ACHN (cell line): ENCODE results near the gene IRX4.

ENCODE experiments used
- DNase-seq: peaks from one replicate; pipeline ENCODE4 v3.0.0-alpha.2; 2015
- in situ Hi-C: cut with HindIII; loops from 2 replicates; pipeline ENCODE4 v1.10.0; 2017; ENCODE audit warnings: low sequenced_read_pairs, low pct_ligation_motif_present, low pct_unique_long_range_greater_than_20kb

IRX4 gene

DNA sequence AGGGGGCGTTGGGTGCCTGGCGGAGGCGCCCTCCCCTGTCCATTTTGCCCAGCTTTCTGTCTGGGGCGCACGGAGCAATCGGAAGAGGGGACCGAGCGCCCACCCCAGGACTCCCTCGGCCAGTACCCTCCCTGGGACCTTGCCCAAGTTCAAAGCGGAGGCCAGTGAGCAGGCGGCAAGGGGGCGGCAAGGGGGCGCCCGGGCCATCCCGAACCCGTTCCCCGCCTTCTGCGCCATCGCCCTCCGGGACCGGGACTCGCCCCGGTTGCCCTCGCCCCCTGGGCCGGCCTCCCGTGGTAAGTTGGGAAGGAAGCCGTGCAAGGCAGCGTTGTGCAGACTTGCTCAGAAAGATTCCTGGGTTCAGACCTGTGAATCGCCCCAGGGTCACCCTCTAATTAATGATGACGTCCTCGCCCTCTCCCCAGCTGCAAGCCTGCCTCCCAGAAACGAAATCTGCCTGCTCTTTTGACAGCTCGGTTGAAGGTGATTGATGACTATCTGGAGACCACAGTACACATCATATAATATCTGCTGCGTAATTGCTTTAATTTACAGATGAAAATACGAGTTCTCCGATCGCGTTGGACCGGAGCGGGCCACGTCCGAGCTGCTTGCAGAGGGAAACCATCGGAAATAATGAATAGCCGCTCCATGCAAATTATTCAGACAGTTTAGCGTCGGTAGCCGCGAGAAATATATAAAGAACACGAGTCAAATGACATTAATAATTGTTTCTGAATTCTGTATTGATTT lies 1.4 kb upstream of the IRX4 start:
- in situ Hi-C loops: no loop called here
- DNase-seq: no peak

DNA sequence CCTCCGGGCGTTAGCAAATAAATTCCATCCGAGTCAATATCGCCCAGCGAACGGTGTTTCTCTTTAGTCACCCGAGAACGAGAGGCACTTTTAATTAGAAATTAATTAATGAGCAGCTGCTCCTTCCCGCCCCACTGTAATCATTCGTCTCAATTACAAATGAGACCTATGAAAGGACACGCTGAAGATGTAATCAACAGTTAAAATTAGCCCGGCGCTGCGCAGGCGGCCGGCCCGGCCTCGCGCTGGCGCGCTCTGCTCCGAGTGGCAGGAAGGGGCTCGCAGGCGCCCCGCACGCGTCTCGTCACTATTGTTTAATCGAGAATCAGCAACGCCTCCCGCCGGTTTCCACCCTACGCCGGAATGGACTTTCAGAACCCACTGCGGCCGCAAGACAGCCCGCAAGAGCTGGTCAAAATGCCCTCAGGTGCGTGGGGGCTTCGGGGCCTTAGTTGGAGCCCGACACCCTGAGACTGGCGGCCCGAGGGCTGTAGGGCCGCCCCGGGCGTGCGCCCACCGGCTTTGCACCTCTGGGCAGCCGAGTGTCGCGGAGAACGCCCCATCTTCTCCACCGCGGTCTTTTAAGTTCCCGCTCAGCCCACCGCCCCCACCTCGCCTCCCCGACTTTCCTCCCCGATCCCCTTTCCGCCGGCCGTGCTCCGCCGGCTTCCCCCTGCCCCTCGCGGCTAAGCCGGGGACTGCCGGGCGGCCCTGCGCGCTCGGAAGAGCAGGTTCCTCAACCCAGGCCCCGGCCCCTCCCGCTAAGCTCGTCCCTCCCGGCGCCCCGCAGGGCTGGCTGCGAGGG lies 597 bp upstream of the IRX4 start:
- DNase-seq: no peak
- in situ Hi-C loops: no loop called here

DNA sequence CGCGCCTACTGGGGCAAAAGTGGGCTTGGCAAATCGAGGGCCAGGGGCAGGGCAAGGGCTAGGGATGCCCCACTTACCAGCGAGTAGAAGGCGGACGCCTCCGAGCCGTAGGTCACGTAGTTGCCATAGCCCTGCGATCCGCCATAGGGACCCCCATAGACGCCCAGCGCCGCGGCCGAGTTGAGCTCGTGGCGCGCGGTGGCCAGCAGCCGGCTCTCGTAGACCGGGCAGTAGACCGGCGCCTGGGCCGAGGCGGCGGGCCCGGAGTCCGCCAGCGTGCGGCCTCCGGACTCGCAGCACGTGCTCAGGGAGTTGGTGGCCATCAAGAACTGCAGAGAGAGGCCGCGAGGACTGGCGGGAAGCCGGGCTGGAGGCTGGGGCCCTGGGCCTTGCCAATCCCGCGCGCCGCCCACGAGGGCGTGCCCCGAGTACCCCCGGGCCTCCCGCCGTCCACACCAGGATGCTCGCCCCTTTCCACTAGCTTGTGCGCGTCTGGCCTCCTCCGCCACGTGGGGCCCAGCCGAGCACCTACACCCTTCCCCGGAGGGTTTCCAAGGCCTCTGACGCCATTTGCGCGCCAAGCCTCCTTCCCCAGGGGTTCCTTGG lies 891 bp downstream of the IRX4 start:
- in situ Hi-C loops: no loop called here
- no peak for DNase-seq

DNA sequence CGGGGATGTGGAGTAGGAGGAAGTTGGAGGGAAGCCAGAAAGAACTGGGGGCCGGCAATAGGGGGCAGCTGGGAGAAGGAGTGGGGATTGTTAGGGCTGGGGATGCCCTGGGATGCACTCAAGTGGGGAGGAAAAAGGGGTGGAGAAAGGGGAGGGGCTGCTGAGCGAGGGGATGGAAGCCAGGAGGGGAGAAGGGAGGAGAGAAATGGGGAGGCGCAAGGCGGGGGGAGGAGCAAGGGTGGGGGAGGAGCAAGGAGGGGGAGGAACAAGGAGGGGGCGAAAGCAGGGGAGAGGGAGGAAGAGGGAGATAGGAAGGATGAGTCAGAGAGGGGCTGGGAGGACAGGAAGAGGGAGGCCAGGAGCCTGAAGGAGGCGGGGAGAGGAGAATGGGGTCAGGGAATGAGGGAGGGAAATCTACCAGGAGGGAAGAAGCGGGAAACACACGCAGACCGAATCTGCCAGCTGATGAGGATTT lies 1.6 kb downstream of the IRX4 start:
- peak; percentile 14 for DNase-seq
- in situ Hi-C loops: no loop called here

DNA sequence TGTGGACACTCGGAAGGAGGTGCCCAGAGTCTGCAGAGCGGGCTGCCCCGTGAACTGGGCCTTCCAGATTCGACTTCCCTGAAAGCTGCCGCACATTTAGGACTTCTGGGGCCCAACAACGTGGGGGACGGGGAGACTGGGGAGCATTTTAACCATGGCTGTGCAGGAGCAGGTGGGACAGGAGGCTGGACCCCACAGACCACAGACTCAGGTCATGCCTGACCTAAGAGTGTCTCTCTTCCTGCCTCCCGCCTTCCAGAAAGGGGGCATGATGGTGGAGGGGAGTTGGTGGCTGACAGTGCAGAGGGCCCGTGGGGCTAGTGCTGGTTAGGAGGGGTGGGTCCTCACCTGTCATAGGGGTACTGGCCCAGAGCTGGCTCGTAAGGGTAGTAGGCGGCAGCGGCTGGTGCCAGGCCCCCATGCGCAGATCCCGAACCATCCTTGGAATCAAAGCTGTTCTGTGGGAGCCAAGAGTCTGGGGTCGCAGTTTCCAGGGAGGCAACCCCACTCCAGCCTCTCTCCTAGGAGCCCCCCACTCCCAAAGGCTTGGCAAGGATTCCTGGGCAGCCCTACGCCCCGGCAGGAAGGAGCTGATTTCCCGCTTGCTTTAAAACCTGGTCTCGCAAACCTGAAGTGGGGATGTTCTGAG lies 2.2 kb downstream of the IRX4 start:
- in situ Hi-C loops: no loop called here

DNA sequence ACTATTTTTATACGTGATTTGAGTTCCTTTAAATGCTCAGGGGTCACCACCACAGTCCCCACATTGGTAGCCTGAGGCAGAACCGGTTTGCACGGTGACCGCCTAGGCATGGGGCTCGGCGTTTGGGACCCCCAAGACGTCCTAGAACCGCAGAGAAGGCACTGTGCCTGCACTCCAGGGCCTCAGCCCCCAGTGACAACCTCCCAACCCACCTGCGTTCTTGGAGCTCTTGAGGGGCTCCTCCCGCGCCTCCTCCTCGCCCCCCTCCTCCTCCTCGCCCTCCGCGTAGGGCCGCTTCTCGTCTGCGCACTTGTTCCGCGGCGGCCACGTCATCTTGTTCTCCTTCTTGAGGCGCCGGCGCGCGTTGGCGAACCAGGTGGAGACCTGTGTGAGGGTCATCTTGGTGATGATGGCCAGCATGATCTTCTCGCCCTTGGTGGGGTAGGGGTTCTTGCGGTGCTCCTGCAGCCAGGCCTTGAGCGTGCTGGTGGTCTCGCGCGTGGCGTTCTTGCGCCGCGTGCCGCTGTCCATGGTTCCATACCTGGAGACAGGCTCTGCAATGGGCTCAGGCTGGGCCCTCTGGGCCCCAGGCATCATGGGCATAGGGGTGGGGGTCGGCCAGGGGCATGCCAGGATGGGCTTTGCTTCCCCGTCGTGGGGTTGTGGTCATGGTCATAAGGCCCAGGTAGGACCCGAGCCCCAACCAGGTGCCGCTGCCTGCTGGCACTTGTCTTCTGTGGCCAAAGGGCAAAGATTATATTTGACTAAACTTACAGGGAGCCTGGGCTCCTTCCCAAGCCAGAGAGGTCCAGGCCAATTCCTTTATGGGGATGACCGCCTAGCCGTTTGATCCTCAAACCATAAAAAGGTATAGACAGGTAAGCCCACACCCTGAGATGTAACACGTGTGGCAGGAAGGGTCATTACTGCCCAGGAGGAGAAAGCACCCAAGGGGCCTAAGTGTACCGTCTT lies 3.1 kb downstream of the IRX4 start:
- DNase-seq: no peak
- in situ Hi-C loops: no loop called here

More for the DNA sequence above, 2.2 kb downstream of the IRX4 start:
- no peak for DNase-seq

DNA sequence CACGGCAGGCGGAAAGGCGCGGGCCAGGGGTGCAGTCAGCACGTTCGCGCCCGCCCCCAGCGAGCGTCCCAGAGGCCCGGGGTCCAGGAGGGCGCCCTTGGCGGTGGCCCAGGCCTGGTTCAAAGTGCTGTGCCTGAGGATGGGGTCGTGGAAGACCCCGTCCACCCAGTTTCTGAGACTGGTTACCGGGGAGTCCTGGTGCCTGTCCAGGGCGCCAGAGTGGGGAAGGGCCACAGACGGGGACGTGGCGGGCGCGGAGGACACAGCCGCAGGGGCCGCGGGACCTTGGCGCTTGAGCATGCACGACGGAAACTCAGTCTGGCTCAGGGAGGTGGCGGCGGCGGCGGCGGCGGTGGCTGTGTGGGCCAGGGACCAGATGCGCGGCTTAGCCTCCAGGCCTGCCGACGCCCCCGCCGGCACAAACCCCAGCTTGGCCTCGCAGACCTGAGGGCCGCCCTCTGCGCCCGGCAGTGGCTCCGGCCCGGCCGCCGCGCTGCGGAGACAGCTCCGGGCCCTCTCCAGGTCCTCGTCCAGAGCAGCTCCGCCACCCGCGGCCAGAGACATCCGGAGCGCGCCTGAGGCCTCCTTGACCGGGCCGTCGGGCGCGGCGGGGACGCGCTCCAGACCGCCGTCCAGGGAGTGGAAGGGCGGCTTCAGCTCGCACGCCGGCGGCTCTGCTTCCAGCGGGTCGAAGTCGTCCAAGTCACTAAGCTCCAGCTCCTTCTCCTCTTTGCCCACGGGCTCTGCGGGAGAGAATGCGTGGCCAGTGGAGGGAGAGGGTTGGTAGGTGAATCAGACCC lies 4.5 kb downstream of the IRX4 start:
- in situ Hi-C loops: no loop called here
- DNase-seq: no peak

DNA sequence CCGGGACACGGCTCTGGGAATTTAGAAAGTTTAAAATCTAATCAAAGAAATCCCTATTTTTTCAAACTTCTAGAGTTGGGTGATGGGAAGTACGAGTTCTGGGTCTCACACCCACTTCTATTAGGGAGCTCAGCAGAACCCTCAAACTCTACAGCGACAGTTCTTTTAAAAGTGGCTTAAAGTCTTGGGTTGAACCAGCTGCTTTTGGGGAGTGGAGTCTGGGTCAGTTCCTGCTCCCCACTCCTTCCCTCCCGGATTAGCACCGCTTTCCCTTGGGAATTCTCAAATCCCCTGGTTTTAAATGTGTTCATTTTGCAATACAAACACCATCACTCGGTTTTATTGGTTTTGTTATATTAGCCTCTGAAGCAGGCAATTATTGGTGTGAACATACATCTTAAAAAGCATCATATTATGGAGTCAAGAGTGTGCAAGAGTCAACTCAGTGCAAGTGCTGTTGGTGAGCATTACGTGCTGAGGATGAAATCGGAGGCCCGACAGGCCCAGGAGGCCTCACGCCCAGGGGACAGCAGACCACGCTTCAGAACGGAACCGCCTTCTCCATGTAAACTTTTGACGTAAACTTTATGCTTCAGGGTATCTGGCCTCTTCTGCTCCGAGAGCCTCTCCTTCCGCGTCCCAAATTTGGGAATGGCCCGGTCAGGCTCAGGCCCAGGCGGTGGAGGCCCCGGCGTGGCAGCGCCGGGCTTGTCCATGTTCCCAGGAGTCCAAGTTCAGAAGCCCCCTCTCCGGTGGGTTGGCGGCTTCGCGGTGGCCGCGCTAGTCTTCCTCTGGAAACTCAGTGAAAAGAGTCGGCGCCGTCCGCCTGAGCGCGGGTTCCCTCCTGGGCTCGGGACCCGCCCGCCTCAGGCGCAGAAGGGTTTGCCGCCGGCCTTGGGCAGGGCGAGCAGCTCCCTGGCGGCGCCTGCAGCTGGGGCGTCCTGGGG lies 5.3 kb downstream of the IRX4 start:
- DNase-seq: no peak
- in situ Hi-C loops: no loop called here

DNA sequence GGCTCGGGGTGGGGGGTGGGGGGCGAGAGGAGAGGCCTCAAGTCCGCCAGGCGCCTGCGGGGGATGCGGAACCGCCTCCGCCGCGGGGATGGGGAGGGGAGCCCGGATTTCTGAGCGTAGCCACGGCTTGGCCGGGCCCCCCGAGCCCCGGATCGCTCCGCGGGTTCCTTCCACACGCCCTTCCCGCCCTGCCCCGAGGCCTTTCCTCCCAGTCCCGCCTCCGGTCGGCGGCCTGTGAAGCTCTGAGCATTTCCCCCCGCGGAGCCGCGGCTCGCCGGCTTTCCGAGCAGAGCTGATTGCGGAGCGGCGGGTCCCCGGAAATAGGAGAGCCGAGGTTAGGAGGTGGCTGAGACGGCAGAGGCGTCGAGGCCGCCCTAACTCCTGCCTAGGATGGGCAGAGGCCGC lies 6.1 kb downstream of the IRX4 start:
- DNase-seq: no peak
- in situ Hi-C loops: no loop called here

DNA sequence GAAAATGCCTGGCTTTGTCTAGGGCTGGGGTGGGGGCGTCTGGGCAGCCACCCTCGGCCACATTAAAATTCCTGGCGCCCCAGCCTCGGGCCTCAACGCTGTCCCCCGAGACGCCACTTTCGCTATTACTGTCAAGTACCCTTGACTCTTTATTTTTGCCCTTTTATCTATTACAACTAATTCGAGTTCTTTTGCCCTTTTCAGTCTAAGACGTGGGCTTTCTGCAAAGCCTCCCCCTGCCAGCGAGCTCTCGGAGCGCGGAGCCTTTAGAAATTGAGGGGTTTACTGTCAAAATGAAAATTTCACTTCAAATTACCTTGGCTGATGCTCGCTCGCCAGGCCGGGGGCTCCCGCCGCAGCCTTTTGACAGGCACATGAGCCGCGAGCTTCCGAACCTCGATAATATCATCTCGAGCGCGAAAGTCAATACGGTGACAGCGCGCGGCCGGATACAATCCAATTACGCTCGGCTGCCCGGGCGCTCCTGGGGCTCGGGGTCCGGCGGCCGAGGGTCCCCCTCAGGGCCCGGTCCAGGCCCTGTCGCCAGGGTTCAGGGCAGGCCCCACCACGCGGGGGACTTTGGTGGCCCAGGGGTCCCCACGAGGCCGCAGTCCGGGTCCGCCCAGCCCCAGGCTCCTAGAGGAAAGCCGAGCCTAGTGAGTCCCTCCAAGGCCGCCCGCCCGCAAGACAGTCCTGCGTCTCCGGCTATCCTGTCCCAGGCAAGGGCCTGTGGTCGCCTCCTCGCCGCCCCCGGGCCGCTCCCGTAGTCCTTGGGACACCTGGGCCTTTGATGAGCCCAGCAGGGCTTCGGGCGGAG lies 6.7 kb downstream of the IRX4 start:
- in situ Hi-C loops: no loop called here
- DNase-seq: no peak

DNA sequence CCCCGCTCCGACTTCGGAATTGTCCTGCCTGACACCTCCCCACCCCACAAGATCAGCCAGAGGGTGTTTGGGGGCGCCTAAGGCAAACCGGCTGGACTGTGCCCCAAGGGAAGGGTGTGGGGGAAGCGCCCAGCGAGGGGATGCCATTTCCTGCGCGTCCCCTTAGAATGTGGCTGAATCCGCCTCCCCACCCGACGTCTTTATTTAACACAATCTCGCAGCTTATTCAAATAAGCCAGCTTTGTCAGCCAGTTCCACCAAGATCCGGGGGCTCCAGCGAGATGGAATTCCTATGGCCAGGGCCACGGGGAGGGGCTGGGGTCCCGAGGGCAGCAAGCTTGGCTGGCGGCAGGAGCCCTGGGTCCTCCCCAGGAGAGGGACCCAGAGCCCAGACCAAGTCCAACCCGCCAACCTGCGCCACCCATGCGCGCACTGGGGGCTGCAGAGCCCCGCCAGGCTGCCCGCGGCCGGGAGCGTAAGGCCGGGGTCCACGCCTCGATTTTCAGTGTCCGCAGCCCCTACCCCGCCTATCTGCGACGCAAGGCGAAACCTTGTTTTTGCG lies 7.4 kb downstream of the IRX4 start:
- in situ Hi-C loops: no loop called here
- no peak for DNase-seq

DNA sequence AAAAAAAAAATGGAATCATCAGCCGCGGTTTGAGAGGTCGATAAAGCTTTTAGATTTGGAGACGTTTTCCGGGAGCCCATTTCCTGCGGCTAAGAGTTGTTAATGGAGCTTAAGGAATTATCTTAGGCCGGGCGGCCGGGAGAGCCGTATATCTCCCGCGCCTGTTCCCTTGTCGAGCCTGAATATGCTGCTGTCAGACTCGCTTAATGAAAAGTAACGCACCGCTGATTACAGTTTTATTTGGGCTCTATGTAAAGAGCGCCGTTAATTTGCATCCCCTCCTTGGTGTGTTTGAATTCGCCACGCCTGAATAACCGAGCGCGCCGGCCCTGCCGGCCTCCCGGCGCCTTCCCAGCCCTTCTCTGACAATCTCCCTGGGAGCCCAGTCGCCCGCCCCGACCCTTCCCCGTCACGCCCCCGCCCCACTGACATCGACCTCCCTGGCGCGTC lies 7.9 kb downstream of the IRX4 start:
- no peak for DNase-seq
- in situ Hi-C loops: no loop called here

DNA sequence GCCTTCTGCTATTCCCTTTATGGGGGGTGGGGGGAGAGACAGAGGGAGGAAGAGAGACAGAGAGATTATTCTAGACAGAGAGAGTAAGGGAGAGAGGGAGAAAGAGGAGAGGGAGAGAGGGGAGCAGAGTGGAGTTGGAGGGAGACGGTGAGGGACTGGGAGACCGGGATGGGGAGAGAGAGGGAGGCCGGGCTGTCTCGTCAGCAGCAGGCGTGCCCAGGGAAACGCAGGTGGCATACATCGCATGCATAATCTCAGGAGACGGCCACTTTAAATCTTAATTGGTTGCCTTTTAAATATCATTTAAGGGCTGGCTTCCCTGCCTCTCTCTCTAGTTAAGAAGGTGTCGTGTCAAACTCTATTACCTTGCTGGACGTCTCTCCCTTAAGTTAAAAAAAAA lies 8.4 kb downstream of the IRX4 start:
- no peak for DNase-seq
- in situ Hi-C loops: no loop called here

DNA sequence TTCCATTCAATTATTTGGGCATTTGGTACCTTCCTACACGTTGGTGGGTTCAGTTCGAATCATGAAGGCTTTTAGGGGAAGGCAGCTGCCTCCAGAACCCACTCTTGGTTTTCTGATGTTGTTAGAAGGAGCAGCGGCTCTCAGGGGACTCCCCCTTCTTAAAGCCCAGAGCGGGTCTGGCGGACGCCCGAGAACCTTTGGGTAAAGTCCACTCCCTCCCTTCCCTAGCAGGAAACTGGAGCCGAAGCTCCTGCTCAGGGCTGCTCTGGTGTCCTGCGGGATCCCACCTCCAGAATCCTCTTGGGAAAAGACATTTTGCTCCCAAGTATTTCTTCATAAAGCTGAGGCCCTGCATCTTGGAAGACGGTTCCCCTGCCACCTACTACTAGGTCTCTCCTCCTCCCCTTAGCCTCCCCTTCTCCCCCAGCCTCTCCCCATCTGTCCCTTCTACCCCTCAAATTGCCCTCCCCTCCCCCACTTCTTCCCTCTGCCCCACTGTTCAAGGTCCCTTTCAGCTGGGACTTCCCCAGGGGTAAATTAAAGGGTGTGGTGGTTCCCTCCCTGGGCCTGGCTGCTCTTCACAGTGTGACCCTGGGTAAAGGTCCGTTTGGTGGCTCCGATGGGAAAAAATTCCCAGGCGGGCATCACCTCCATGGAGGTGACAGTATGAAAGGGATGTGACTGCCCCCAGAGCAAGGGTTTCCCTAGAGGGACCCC lies 9.3 kb downstream of the IRX4 start:
- in situ Hi-C loops: no loop called here
- no peak for DNase-seq

DNA sequence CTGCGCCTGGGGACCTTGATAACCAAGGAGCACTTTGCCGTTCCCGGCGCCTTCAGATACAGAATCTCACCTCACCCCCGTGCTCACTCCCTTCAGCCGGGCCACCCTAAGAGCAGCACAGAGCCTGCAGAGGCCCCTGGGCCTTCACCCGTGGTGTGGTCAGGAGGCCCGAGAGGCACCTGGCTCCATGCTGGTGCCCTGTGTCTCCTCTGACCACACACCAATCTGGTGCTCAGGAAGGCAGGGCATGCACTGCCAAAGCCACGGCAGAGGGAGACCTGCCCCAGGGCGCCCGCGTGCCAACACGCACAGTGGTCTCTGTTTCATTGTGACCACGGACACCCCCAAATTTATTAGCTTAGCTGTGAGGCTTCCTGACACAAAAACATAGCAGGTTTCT lies 11.3 kb downstream of the IRX4 start:
- in situ Hi-C loops: no loop called here
- no peak for DNase-seq
